NCI-H187 (cell line): ENCODE measurements around the gene RACK1.
"Not testable (repeated sequence)": the region's sequence is repeated elsewhere in the genome, so short reads cannot be mapped to it uniquely, and the experiment has no call there.

ENCODE experiments used
- DNase-seq, 2 experiments: peaks; one replicate each; lab custom pipeline; 2025; lab: John Stamatoyannopoulos, UW

The RACK1 gene

DNA sequence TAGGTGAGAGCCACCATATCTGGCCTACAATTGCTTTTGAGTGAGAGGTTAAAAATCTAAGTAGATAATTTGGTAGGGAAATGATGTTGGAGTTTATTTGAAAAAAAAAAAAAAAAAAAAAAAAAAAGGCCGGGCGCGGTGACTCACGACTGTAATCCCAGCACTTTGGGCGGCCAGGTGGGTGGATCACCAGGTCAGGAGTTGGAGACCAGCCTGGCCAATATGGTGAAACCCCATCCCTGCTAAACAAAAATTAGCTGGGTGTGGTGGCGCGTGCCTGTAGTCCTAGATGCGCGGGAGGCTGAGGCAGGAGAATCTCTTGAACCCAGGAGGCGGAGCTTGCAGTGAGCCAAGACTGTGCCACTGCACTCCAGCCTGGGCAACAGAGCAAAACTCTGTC lies 29.5 kb downstream of the RACK1 start:
- DNase-seq, result not testable (repeated sequence)

DNA sequence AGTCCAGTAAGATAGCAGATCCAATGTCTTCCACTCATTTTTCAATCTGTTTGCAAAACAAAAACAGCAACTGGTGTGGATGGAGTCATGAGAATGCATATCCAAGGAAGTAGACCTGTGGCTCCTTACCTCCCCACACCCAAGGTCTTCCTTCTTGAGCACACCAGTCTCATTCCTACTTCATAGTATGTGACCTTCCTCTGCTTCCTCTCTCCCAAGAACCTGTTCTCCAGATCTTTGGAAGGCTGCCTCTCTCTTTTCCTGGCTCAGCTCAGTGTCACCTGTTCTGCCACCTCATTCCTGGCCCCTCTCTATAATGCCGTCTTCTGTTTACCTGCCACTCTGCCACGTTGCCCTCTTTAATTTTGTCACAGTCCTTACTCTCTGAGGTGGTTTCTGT lies 30.8 kb downstream of the RACK1 start:
- no peak for DNase-seq

DNA sequence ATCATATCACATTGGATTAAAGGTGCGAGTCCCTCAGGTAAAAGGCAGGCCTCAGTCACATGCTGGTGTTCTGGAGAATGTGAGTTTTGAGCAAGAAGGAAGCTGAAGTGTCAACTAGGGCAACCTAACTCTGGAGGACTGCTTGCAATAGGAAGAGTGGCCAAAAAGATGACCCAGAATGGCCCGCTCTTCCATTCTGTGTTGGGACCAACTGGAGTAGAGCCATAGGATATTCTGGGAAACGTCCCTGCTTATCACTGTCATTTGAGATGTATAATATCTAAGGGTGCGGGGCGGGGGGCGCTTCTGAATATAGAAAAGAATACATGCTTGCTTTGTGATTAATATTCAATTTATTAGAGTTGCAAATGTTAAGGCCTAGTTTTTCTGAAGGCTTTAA lies 31.6 kb downstream of the RACK1 start:
- no peak for DNase-seq

DNA sequence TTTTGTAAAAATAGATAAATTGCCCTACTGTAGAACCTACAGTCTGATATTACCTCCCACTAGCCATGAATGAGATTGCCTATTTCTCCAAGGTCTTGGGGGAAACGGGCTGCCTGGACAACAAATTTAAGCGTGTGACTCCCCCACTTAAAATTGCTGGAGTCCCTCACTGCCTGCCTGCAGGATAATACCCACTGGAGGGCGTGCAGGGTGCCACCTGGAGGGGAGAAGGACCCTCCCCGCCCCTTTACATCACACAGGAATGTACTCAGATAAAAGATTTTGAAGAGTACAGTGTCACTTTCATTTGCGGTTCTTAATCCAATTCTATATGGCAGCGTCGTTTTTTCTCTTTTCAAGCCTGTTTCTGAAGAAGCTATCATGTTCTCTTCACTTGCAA lies 32.5 kb downstream of the RACK1 start:
- no peak for DNase-seq

DNA sequence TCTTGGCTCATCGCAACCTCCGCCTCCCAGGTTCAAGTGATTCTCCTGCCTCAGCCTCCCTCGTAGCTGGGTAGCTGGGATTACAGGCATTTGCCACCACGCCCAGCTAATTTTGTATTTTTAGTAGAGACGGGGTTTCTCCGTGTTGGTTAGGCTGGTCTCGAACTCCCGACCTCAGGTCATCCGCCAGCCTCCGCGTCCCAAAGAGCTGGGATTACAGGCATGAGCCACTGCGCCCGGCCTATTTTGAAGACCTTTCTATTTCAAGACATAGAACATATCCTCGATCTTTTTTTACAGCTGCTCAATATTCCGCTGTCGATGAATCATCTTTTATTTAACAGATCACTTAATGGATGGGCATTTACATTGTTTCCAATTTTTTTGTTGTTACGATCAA lies 33.0 kb downstream of the RACK1 start:
- DNase-seq, result not testable (repeated sequence)

DNA sequence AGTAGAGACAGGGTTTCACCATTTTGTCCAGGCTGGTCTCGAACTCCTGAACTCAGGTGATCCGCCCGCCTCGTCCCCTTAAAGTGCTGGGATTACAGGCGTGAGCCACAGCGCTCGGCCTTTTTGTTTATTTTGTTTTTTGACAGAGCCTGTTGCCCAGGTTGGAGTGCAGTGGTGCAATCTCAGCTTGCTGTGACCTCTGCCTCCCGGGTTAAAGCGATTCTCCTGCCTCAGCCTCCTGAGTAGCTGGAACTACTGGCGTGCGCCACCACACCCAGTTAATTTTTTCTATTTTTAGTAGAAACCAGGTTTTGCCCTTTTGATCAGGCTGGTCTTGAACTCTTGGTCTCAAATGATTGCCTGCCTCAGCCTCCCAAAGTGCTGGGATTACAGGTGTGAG lies 33.6 kb downstream of the RACK1 start:
- DNase-seq, result not testable (repeated sequence)

DNA sequence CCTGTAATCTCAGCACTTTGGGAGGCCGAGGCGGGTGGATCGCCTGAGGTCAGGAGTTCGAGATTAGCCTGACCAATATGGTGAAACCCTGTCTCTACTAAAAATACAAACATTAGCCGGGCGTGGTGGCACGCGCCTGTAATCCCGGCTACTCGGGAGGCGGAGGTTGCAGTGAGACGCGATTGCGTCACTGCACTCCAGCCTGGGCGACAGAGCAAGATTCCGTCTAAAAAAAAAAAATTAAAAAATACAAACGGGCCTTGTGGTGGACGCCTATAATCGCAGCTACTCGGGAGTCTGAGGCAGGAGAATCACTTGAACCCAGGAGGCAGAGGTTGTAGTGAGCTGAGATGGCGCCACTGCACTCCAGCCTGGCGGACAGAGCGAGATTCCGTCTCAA lies 34.7 kb downstream of the RACK1 start:
- DNase-seq, result not testable (repeated sequence)

DNA sequence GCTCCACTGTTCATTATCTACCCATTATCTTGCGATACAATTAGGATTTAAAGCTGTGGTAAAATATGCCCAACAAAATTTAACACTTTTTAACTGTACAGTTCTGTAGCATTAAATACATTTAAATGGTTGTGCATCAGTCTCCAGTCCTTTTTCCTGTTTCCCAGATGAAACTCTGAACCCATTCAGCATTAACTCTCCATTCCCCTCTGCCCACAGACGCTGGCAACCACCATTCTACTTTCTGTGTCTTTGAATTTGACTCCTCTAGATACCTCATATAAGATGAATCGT lies 35.8 kb downstream of the RACK1 start:
- no peak for DNase-seq

DNA sequence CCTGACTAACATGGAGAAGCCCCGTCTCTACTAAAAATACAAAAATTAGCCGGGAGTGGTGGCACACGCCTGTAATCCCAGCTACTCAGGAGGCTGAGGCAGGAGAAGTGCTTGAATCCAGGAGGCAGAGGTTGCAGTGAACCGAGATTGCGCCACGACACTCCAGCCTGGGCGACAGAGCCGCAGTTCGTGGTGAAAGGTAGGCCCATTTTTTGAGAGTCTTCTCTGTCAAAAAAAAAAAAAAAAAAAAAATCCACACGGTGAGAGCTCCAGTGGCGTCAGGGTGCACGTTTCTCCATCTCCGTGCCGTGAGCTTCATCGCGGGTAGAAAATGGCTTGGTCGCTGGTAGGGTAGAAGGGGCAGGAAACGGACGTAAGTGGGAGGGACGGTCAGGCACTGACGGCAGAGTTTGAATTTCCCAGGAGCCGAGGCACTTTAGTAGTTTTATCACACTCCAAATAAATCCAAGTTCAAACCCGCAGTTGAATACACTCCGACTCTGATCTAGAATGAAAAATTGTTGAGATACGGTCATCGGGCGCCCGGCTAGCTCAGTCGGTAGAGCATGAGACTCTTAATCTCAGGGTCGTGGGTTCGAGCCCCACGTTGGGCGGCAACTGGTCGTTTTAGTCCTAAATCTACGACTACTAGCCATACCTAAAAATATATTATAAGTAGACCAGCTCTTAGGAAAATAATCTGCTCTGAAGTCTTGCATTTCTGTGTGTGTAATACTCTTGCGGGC lies 36.3 kb downstream of the RACK1 start:
- no peak for DNase-seq

DNA sequence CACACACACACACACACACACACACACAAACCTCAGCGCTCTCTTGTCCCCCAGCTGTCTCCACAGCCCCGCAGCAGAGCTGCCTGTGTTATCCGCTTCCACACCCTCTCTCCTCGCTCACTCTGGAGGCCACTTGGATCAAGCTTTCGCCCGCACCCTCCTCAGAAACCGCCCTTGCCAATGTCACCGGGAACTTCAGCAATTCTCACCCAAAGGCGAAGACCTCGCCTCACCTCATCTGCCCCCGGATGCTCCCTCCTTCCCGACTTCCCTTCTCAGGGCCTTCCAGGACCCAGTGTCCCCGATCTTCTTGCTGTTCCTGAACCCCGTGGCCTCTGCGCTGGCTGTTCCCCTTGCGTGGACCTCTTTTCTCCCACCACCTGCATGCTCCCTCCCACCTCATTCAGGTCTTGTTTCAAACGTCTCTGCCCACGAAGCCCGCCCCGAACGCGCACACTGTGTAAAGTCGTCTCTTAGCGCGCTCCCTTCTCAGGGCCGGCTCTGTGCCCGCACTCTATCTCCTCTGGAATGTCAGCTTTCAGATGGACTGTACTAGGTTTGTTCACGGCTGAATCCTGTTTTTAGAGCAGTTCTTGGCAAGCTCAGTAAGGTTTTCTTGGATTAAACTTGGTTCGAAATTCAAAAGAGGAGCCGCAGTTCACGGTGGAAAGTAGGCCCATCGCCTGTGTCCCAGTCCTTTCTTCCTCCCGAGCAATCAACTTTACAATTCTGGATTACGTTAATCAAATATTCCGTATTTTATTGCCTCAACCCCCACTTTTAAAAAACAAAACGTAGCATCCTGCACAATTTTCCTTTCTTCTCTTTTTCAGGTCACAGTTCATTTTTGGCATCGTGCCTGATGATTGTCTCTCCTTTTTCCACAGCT lies 37.7 kb downstream of the RACK1 start:
- DNase-seq, result no peak

DNA sequence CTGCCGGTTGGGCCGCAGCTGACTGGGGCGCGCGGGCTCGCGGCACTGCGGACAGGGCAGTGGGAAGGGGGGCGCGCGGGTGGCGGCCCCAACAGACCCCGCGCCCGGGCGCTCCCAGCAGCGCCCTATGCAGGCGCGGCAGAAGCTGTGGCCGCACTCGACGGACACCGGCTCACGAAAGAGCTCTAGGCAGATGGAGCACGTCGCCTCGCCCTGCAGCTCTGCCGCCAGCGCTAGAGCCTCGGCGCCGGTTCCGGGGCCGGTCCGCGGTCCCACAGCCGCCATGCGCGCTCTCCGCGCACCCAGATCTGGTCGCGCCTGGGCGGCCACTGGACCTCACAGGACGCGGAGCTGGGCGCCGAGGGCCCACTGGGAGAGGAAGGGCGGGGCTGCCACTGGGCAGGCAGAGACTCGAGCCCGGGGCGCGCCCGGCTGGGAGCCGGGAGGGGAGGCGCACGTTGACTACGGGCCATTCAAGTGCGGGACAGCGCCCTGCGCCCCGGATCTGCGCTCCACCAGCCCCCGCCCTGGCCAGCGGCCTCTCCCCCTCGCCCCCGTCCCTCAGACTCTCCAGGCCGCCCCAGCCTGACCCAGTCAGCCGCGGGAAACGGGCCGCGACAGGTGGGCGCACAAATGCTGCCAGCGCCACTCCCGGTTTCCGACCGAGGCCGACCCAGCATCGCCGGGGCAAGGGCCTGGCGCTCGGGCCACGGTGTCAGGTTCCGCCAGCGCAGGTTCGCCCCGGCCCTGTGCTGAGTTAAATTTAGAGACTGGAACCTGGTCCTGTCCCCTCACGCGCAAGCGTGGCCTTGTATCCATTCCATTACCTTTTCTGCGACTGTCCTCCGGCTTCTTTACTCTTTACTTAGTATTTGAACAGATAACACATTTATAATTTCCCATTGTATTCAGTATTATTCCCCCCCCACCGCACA lies 38.6 kb downstream of the RACK1 start, which contains the start of gene TRIM7:
Gene TRIM7, minus strand, starts transcription at position 371 of the 935 bp plus-strand sequence. Its CDS starts 86 bp downstream, at position 285.
- no peak for DNase-seq

DNA sequence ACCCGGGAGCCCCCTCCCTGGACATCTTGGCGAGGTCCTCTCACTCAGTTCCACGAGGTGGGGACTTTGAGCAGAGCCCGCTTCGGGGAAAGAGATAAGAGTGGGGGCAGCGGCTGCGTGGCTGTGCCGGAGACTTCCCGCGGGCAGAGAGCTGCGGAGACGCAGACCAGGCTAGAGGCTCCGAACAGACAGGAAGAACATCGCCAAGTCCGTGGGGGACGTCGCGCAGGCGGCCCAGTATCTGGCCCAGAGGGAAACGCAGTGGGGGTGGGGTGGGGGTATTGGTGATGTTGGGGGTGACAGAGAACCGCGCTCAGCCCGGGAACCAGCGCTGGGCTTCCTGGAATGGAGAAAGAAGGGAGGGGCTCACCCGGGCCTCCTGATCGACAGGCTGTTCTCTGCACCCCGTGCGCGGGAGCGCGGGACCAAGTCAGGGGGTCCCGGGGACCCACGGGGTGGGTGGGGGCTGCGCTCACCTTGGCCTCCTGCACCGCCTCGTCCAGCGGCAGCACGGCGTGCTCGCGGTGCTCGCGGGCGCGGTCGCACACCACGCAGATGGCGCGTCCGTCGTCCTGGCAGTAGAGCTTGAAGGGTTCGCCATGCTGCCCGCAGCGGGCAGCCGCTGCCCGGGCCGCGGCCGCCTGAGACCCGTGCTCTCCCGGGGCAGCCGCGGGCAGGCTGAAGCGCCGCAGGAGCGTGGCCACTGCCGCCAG lies 39.4 kb downstream of the RACK1 start:
- DNase-seq, result no peak

DNA sequence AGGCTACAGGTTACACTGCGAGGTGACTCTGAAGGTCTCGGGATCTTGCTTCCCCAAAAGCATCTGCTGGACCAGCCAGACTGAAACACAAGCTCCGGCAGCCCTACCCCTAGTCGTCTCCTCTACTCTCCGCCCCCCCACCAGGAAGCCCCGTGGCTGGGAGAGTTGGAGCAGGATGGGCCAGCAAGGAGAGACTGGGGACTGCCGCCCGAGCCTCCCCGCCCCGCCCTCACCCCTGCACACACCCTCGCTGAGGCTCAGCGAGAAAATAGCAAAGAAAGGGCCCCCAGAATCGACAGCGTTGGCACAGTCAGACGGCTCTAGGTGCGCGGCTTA lies 40.0 kb downstream of the RACK1 start:
- DNase-seq, result no peak

DNA sequence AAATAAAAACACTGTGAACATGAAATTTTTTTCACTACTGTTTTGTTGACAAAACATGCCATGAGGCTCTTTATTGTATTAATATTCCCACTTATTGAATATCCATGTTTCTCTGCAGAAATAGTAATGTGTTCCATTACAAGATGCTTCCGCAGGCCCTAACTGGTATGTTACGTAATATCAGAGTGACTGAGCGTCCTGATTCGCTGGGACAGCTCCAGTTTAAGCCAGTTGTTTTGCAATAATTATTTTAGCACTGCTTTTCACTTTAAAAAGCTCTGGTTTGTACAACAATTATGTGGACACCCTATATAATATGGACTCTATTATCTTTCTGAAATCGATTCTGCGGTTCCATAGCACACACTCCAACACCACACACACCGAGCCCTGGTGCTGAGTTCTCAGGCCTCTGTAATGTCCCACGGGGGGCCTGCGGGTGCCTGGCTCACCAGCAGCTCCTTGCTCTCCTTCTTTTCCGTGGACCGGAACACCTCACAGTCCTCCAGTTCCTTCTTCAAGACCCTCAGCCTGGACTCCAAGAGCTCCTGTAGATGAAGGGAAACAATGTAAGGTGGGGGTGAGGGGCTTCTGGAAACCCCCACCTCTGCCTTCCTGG lies 40.5 kb downstream of the RACK1 start:
- DNase-seq, result no peak

DNA sequence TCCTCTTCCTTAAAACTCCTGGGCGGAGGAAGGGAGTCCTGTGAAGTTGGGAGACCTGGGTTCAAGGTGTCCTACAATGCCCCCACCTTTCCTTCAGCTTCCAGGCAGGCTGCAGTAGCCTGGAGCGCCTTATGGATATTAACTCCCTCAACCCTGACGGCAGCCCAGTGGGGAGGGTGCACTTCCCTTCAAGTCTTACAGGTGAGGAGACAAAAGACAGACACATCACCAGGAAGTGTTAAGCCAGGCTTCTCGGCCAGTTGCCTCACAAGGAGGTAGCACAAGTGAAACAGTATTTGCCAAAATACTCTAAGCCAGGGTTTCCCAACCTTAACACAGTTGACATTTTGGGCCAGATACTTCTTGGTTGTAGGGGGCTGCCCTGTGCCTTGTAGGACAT lies 42.9 kb downstream of the RACK1 start:
- no peak for DNase-seq

DNA sequence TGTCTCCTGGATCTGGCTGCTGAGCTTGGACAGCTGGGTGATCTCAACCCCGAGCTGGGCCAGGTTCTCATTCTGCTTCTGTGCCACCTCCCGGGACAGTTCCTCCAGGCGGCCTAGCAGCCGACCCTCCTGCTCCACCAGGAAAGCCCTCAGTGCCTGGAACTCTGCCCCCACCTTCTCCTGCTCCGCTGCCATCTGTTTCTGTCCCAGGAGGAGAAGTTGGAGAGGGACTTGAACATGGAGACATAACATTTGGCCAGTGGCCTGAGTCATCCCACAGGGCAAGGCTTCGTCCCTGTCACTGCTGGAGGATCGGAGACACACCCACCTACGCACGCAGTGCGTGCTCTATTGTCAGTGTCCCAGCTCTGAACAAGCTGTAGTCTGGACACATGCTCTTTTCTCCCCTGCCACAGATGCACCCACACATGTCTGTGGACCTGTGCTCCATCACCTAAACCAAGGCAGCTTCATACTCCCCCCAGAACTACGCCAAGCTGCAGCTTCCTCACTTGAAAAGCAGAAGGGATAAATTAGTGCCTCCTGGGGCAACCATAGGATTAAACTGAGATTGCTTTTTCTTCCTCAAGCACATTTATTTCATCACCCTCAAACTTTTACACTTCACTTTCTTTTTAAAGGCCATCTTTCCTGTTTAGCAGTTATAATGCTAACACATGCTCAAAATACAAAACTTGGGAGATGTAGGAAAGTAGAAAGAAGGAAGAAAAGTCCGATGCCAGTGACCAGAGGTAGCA lies 43.6 kb downstream of the RACK1 start:
- DNase-seq, result no peak

DNA sequence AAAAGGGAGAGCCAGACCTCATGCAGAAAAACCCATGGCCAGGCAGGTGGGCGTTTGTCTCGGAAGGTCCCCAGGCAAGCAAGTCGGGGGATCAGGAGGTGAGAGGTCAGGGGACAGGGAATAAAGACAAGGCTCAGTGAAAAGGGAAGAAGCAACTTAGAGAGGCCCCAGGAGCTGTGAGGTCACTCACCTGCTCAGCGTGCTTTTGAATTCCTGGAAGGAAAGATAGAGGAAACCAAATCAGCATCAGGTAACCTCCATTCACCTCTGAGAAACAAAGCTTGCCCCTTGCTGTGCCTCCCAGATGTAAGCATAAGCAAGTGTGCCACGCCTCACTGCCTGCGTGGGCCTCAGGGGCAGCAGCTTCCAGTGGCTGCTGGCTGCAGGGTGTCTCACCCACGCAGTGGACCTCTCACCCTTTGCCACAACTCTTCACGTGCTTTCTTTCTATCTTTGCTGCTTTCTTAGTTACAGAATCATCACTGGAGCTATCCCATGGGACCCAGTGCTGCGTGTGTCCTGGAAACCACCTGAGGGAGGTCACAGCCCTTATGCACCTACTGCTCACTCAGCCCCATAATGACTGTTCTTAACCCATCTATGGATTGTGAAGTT lies 44.7 kb downstream of the RACK1 start:
- no peak for DNase-seq

DNA sequence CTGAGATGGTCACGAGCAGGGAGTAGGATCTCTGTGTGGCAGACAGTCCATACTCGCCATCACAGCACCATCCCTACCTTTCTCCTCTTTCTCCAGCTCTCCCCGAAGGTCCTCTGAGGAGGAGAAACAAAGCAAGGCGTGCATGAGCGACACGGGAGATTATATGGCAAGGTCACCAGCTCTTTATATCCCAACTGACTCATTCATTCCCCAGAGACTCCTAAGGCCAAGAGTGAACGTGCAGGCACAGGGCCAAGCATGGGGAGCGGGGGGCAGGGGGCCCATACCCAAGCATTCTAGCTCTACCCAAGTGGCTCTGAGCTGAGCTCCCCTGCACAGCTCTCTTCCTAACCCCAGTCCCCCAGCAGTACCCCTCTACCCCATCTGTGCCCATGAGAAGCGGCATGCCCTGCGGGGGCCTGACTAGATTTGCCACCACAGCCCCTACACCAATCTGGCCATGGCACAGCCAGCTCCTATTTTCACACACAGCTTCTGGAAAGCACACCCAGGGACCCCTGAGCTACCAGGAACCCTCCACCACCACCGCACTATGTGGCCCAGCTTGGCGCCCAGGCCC lies 45.5 kb downstream of the RACK1 start:
- no peak for DNase-seq

DNA sequence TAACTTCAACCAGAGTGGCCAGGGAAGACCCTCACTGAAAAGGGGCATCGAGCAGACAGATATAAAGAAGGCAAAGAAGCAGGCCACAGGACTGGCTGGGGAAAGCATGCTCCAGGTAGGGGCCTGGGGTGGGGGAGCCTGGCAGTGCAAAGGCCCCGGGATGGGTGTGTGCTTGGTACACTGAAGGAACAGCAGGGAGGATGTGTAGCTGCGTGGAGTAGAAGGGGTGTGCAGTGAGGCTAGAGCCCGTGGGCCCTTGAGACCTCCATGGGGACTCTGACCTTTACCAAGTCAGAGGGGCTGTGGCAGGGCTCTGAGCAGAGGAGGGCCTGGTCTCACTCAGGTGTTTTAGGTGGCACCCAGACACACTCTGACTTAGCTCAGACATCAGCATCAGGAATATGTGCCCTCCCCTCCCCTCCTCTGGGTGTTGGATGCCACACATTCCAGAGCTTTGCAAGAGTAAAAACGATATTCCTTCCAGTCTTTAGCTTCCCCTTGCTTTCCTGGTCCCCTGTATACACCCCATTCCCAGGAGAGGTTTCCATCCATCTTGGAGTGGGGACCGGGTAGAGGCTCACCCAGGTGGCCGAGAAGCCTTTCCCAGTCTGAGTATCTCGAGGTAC lies 46.3 kb downstream of the RACK1 start:
- DNase-seq, result no peak
